IPS-11a (cell line): ENCODE results near the gene ERBB4.

ENCODE experiments used
- H3K4me3 ChIP-seq: one replicate; pipeline ENCODE4 v1.5.1; 2013; ENCODE audit warnings: low read depth, low read length, control low read depth

ERBB4 gene

DNA sequence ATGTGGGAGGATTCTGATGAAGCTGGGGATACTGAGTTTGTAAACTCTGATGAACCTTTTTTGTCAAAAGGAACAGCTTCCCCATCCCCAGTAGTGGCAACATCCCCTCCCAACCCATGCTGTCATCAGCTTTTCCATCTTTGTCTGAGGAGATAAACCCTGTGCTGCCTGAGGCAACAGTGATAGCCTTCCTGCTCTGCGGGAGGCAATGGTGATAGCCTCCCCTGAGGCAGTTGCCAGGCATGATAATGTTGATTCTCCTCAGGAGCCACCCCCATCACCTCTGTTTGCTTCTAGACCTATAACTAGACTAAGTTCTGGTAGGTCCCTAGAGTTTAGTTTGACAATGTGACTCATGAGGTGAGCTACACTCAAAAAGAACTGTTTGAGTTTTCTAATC is 97.5 kb downstream of the ERBB4 start:
- H3K4me3 ChIP-seq = no peak overlapping the region

DNA sequence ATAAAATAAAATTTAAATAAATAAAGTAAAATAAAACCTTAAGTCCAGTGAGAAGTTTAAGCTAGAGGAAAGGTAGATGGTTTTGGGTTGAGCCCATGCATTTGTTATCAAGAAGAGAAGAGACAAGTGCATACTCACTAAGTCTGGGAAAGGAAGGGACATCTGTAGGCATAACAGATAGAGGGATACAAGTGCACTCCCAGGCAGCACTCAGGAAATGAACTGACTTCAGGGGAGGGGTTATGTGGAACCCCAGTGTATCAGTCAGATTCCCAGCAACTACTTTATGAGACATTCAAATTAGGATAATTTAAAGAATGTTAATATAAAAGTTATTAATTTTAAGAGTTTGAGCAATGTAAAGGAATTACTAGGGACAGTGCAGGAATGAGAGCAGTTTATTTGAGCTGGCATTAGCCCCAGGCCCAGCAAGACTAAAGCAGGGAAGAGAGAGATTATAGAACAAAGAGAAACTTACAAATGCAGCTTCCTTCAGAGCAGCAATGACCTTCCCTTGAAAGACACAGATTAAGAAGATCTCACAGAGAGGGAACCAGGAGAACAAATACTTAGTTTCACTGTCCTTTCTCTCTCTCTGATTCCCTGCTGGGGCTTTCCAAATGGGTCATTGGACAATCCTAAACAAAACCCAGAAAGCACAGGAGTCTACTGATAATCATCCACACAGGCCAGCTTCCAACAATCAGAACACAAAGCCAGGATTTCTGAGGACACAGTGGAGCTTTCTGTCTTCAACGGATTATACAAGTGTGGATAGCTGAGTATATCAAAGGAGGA is 109.7 kb downstream of the ERBB4 start:
- no peak overlapping the region for H3K4me3 ChIP-seq

DNA sequence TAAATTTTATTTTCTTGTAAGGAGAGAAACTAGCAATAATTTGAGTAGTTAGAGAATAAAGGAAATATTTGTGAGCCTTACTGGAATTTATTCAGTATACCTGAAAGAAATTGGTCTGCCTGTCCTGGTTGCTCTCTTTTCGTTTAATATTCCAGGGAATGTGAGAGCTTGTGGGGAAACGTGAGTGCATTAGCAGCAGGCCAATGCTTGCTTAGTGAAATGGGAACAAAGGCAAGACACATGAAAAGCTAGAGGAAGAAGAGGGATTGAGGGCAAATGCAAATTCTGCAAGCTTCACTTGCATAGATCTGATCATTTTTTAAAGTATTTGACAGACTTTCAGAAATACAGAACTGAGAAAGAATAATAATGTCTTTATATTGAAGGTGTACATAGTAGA is 111.0 kb downstream of the ERBB4 start:
- H3K4me3 ChIP-seq = no peak overlapping the region

DNA sequence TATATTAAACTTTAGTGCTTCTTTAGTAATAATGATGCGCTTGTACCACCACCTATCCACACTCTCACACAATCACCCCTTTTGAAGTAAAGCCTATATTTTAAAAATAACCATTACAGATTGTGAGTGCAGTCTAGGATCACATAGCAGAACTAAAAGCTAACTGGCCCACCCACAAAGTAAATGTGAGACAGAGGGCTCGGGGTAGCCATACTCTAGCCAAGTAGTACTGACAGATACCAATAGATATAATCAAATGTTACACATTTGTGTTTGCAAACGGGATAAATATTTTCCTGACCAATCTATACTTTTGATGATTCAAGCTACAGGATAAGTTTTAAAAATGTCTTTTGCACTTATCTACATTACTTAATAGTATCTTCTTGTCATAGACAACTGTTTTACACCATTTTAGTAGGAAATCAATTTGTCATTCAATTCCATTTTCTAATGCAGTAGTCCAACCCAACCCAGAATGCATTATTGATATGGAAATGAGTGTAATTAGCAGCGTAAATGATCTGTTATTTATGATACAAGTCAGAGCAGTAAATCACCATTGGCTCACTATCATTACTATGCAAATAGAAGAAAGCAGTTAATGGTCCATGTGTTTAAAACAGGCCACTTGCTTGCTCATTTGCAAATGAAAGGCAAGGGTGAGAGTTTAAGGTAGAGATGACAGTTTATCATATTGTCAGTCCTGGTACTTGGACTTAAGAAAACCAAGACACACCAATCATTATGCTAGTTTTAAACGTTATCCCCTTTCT is 111.8 kb downstream of the ERBB4 start:
- no peak overlapping the region for H3K4me3 ChIP-seq

DNA sequence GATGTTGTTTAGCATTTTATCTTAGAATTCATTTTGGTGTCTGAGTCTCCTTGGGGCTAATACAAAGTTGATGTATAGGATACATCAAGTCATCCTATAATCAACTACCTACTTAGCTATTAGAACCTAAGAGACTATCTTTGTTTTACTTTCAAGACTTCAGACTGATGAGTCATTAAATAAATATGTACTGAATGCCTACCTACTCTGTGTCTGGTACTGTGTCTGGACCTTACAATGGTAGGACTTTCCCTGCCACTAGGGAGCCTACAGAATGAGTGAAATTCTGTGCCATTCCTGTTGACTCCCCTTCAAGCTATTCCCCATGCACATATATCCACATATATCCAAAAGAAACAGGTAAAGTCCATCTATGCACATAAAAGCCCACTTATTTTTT is 114.5 kb downstream of the ERBB4 start:
- no peak overlapping the region for H3K4me3 ChIP-seq

DNA sequence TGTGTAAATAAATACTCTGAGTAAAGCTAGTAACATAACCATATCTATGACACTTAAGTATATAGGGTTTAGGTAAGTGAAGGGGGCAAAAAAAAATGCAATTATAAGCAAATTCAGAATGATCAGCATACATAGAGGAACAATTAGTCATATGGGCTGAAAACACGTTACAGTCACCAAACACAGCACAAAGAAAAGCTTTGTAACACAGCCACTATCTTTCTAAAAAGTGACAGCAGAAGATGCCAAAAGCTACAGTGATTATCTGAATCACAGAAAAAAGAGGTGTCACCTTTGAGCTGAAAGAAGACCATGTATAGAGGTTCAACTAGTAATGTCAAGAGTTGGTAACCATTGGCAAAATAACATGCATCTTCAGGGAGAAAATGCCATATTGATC is 115.5 kb downstream of the ERBB4 start:
- no peak overlapping the region for H3K4me3 ChIP-seq

DNA sequence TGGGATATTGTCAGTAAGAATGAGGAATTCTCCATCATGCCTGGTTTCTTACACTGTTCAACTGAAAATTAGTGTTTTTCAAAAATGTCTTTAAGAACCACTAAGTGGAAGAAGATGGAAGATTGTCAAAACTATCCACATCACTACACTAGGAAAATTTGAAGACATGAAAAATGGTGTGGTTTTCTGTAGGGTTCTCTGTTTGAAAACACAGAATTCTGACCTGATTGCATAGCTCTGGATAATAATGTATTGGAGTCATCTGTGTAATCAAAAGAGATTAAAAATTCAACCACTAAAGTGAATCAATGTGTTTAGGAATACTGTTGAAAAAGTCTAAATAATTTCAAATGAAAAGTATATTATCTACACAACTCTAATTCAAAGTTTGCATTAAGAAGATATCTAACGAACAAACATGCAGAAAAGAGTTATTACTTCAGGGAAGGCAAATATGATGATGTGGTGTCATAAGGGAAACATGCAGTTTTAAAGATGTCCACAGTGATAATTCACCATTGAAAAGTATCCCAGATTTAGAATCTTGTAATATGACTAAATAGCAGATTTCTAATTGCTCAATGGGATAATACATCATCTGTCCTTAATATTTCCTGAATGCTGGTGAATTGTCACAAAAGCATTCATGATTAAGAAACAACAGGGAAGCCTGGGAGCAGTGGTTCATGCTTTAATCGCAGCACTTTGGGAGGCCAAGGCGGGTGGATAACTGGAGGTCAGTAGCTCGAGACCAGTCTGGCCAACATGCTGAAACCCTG is 116.9 kb downstream of the ERBB4 start:
- no peak overlapping the region for H3K4me3 ChIP-seq

DNA sequence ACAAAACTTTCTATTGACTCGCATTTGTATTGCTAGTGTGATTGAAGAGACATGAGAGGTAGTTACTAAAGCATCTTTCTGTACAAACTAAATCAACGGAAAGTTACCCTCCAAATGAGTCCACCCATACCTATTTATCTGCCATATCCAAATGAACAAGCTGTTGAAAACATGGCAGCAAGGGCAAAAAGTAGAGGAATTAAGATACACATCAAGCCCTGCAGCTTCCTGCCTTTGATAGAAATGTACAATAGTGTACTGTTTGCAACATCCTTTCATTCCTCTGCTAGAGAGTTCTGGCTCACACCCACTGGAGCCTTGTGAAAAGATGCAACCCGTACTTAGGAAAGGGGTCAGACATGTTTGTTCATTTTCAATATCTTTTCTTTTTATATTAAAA is 122.5 kb downstream of the ERBB4 start:
- H3K4me3 ChIP-seq = no peak overlapping the region

DNA sequence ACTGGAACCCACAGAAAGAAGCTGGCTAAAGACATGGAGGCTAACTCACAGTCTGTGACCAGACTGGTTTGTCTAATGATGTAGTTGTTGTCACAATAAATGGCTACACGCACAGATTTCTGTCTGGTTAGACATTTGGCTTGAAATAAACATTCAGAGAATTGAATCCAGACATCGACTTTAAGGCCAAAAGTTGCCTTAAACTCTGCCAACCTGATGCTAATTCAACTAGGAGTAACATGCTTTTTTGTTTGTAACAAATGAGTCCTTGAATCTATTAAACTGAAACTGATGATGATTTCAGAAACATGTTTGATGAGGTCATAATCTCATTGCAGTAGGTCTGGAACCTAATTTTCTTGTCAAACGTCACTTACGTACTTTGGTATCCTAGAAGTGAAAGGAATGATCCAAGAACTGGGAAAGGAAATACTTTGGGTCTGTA is 123.8 kb downstream of the ERBB4 start:
- no peak overlapping the region for H3K4me3 ChIP-seq

DNA sequence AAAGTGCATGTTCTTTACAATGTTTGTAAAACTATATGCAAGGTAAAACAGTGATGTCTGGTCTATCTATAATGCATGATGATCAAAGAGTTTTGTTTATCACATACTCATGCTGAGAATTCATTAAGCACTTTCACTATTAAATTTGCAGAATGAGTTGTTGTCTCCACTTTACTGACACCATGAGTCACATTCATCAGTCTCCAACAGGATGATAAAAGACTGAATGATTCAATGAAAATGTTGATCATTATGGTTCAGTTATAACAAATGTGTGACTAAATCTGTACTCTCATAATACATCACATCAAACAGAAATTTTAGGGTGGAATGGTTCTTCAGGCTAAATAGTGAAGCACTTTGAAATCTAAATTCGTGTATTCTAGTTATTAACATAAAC is 129.0 kb downstream of the ERBB4 start:
- no peak overlapping the region for H3K4me3 ChIP-seq

DNA sequence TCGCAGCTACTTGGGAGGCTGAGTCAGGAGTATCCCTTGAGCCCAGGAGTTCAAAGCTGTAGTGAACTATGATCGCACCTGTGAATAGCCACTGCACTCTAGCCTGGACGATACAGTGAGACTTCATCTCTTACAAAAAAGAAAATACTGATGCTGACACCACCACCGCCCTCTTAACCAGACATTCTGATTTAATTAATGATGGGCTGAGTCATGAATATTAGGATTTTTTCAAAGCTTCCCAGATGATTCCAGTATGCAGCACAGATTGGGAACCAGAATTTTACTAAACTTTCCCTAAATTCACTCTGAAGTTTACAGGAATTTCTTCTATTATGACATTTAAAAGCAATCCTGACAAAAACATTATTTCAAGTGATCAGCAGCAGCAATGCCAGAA is 130.1 kb downstream of the ERBB4 start:
- no peak overlapping the region for H3K4me3 ChIP-seq

DNA sequence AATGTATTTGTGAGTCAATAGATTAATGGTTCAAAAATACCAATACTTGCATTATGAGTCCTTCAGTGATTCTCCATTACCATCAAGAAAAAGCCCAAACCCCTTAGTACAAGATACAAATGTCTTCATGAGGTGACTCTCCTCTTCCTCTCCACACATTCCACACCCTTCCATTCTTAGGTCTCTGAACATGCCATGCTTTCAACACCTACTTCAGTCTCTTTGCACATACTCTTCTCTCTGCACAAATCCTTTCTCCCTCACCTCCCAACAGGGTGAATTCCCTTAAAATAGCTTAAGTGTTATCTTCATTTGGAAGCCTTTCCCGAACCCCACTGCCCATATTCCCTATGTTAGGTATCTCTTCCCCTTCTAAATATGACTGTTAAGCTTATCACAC is 131.9 kb downstream of the ERBB4 start:
- no peak overlapping the region for H3K4me3 ChIP-seq

DNA sequence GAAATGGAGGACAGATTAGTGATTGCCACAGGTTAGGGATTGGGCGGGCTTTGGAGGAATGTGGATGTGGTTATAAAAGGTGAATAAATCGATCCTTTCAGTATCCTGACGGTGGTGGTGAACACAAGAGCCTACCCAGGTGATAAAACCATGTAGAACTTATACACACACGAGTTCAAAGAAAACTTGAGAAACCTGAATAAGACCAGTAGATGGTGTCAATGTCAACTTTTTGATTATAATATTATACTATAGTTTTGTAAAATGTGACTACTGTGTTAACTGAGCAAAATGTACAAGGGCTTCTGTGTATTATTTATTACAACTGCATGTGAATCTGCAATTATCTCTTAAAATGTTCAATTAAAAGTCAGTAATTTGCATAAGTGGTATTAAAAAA is 136.3 kb downstream of the ERBB4 start:
- H3K4me3 ChIP-seq = no peak overlapping the region

DNA sequence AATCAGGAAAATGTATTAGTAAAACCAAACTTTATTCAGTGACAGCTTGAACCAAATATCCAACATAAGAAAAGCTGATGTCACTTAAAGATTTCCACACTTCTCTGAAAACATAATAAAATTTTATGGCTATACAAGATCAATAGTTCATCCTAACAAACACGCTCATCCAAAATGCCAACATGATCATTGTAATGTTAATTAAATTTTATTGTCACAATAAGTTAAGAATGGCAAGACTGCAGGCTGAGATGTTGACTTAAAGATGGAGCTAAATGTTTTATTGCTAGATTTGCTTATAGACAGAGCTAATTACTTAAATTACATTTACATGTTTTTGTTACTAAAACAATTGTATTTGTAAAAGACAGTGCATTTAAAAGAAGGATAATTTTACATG is 140.3 kb downstream of the ERBB4 start:
- no peak overlapping the region for H3K4me3 ChIP-seq

DNA sequence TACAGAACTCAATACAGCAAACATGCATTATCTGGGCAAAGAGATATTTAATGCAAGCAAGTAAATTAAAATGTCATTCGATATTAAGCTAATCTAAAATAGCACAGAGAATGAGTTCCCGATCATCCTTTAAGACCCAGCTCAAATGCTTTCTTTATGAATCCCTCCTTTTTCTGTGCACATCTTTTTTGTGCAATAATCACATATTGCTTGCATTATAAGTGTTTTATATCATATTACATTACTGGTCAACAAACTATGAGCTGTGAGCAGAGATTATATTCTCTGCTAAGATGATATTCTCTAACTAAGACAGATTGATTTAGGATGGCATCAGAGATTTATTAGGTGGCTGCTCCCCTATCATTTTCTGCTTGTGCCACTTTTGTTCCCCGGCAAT is 146.1 kb downstream of the ERBB4 start:
- no peak overlapping the region for H3K4me3 ChIP-seq

DNA sequence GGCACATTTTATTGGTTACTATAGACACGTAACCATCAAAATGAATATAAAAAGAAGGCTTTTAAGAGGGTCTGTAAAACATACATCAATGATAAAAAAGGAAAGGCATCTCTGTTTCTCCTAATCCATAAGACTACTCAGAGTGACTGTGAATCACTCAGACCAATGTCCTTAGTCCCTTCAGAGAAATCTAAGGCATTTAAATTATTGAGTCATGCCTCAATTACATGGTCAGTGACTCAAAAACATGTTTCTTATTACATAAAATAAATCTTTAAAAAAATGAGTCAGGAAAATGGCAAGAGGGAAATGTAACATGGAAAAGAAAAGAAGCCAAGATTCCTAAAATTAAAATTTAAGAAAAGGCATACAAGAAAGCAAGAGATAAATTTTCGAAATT is 146.6 kb downstream of the ERBB4 start:
- no peak overlapping the region for H3K4me3 ChIP-seq

DNA sequence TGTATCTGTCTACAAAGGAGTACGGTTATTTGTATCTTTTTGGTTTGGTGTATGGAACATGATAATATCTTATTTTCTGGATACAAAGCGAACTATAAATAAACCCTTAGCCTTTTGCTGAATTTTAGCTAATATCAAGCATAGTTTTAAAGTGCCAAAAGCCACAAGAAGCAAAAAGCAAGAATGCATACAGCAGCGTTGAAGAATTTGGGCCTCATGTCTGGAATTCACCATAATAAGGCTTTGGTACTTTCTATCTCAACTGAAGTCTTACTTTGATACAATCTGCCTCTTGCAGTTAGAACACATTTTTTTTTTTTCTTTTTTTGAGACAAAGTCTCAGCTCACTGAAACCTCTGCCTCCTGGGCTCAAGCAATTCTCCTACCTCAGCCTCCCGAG is 151.5 kb downstream of the ERBB4 start:
- no peak overlapping the region for H3K4me3 ChIP-seq

DNA sequence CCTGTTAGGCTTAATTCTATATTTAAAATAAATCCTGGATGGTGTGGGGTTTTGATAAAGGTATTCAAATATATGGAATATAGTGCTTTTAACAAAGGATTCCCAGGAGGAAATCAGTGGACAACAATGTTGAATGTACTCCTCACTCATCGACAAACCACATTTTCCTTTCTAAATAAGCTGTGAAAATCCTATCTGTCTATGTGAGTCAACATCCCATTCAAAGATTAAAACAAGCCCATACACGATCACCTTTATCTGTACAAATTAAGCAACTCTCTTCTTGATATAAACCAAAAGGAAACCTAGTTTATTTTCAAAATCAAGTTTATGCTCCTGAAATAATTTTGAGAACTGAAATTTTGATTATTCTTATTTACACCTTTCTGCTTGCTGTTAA is 153.4 kb downstream of the ERBB4 start:
- no peak overlapping the region for H3K4me3 ChIP-seq

DNA sequence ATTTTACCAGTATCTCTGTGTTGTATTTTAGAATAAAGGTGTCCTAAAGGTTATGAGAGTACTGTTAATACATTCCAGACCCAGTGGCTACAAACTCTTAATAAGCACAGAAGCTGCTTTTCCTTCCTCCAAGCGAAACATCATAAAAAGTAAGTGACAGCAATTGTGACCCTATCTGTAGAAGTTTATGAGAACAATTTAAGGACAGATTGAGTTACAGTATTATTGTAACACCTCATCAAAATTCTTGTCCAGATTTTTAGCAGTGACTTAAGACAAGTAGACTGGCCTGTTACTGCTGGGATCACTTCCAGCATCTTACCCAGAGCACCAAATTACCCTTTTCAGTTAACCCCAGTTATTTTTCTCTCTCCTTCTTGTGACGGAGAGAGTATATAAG is 154.6 kb downstream of the ERBB4 start:
- H3K4me3 ChIP-seq = no peak overlapping the region

DNA sequence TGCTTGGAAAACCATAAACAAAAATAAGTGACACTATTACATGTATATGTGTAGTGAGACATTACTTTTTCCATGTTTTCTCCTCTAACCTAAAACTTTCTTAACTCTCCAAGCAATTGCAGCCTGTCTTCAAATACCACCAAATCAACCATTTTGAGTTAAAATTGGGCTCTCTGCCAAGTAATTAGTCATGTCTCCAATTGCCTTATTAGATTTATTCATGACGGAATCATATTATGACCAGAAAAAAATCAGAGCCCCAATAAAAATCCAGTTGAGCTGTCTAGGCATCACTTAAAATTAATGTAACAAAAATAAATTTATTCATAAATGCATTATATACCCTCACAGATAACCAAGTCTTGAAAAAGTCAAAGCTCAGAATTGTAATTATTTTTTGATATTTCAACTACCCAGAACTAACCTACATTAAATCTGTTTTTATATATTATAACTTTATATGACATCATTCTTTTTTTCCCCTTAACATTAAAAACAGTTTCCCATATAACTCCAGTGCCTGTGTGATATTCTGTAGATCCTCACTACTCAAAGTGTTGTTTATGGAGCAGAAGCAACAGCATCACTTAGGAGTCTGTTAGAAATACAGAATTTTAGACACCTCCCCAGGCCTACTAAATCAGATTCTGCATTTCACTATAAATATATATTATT is 157.0 kb downstream of the ERBB4 start:
- no peak overlapping the region for H3K4me3 ChIP-seq

DNA sequence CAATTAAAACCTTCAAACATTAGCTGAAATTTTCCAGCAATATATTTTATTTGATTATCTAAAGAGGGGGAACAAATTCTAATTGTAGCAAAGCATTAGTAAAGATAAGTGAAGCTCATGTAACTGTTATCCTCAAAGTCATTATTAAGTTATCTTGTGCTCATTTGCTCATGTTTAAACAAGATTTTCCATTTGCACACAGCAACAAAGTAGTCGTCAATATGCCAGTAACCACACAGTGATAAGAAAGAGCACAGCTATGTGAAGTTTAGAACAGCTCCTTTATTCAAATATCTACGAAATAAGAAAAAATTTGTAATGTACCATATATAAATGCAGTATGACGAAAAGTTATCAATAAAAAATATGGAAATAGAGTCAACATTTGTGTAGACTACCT is 159.5 kb downstream of the ERBB4 start:
- no peak overlapping the region for H3K4me3 ChIP-seq
